22Rv1 (cell line): ENCODE results near the gene INPP5B.
"Not testable (repeated sequence)": the region's sequence is repeated elsewhere in the genome, so short reads cannot be mapped to it uniquely, and the experiment has no call there.

Experiments
- H3K27ac ChIP-seq: fragments of 450-650 bp; 2 replicates; pipeline ENCODE4 v1.5.1; 2017
- CTCF ChIP-seq: fragments of 450-650 bp; IDR thresholded peaks from 2 replicates; pipeline ENCODE4 v1.5.1; 2017; ENCODE audit warnings: mild to moderate bottlenecking
- ZFX ChIP-seq: fragments of 450-650 bp; IDR thresholded peaks from 2 replicates; pipeline ENCODE4 v1.6.1; 2017; ENCODE audit warnings: antibody characterized with exemption, borderline replicate concordance

INPP5B gene

GRCh38 chr1:37975083-37975482 lies 28.2 kb upstream of the INPP5B start:
- H3K27ac ChIP-seq = not testable (repeated sequence)
- peak; percentile 78 for TF ChIP-seq CTCF

- TF ChIP-seq CTCF = no peak
- no peak for TF ChIP-seq ZFX
- H3K27ac ChIP-seq = no peak overlapping the region
These were observed 27.7 kb upstream of the INPP5B start for GRCh38 chr1:37974567-37974966.

- not testable (repeated sequence) for H3K27ac ChIP-seq
These were observed 26.8 kb upstream of the INPP5B start for GRCh38 chr1:37973684-37974083.

- TF ChIP-seq CTCF = no peak
- TF ChIP-seq ZFX = no peak
- no peak overlapping the region for H3K27ac ChIP-seq
These were observed 18.4 kb upstream of the INPP5B start for GRCh38 chr1:37965301-37965700.

DNA sequence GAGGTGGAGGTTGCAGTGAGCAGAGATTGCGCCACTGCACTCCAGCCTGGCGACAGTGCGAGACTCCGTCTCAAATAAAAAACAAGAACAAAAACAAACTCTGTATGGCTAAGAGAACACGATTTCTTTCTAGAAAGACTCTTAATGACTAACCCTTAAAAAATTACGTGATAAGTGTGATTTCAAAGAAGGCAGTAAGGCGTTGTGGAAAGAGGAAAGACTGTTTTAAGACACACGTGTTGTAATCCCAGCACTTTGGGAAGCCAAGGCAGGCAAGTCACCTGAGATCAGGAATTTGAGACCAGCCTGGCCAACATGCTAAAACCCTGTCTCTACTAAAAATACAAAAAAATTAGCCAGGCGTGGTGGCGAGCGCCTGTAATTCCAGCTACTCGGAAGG lies 17.3 kb upstream of the INPP5B start:
- not testable (repeated sequence) for H3K27ac ChIP-seq

DNA sequence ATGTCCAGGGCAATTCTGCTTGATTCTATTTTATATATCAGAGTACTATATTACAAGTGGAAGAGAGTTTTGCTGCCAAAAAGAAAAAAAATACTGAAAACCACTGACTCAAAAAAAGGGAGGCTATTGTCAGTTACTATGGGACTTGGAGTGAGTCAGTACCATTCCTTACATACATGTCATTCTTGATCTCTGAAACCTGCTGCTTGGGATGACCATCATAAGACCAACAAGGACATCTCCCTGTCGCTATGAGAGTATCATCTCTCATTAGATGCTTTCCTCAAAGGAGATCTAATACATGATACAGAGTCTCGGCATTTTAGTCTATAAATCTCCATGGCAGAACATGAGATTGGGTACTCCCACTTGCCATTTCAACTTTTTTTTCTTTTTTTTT lies 11.8 kb upstream of the INPP5B start:
- no peak for TF ChIP-seq CTCF
- H3K27ac ChIP-seq = no peak overlapping the region

GRCh38 chr1:37955685-37956084 lies 8.8 kb upstream of the INPP5B start:
- no peak overlapping the region for H3K27ac ChIP-seq
- no peak for TF ChIP-seq CTCF
- TF ChIP-seq ZFX = no peak

- H3K27ac ChIP-seq = no peak overlapping the region
- TF ChIP-seq ZFX (no peak), CTCF (no peak)
These were observed 7.6 kb upstream of the INPP5B start for GRCh38 chr1:37954316-37954971.
